GM12864 (cell line): ENCODE measurements around the gene UNKL.

Experiments used
- DNase-seq: peaks from one replicate; pipeline ENCODE4 v3.0.0-alpha.2; 2011; ENCODE audit warnings: low read depth
- H3K4me3 ChIP-seq: 2 replicates; pipeline ENCODE4 v1.5.1; 2011; ENCODE audit warnings: mild to moderate bottlenecking, low read depth, low read length, control low read depth
- CTCF ChIP-seq: IDR thresholded peaks from 2 replicates; pipeline ENCODE4 v1.5.1; 2011; ENCODE audit warnings: low read depth, mild to moderate bottlenecking, moderate library complexity, low read length, control low read depth, inconsistent platforms; ENCODE audit errors: missing control alignments

UNKL gene

GRCh38 chr16:1326391-1326790 lies 88.1 kb downstream of the UNKL start:
- H3K4me3 ChIP-seq, result no peak overlapping the region
- DNase-seq, result no peak
- TF ChIP-seq CTCF, result no peak

- no peak overlapping the region for H3K4me3 ChIP-seq
- TF ChIP-seq CTCF, result no peak
- no peak for DNase-seq
Measured at GRCh38 chr16:1325673-1326371, 88.7 kb downstream of the UNKL start.

DNA sequence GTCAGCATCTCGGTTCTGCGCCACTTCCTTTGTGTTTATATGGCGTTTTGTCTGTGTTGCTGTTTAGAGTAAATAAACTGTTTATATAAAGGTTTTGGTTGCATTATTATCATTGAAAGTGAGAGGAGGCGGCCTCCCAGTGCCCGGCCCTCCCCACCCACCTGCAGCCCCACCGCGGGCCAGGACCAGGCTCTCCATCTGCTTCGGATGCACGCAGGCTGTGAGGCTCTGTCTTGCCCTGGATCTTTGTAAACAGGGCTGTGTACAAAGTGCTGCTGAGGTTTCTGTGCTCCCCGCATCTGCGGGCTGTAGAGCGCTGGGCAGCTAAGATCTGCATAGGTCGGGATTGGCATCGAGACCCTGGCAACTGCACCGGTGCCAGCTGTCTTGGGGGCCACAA lies 89.2 kb downstream of the UNKL start:
- no peak for TF ChIP-seq CTCF
- no peak overlapping the region for H3K4me3 ChIP-seq
- no peak for DNase-seq

DNA sequence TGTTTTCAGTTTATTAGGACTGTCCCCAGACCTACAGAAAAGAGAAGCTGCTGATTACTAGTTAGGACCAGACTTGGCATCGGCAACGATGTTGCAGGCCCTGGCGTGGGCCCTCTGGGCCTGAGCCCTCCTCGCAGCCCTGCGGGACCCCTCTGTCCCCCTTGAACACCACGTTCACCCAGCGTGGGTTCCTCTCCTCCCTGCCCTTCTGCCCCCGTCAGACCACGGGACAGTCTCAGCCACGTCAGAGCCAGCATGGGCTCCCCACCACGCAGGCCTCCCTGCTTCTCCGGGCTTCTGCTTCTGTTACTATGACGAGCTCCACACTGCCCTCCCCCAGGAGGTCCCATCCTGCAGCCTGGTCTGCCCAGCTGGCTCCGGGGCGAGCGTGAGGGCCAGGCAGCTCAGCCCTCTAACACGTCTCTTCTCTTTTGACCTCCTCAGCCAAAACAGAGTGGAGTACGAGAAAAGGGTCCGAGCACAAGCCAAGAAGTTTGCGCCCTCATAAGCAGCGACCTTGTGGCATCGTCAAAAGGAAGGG lies 90.1 kb downstream of the UNKL start:
- no peak for DNase-seq
- no peak for TF ChIP-seq CTCF
- H3K4me3 ChIP-seq, result no peak overlapping the region

GRCh38 chr16:1323296-1324239 lies 90.9 kb downstream of the UNKL start:
- no peak overlapping the region for H3K4me3 ChIP-seq
- no peak for TF ChIP-seq CTCF
- no peak for DNase-seq

- no peak for TF ChIP-seq CTCF
- no peak for DNase-seq
Measured at GRCh38 chr16:1322407-1322806, 92.1 kb downstream of the UNKL start.

More at GRCh38 chr16:1322407-1322806, 92.1 kb downstream of the UNKL start:
- no peak overlapping the region for H3K4me3 ChIP-seq
